Measurements from ENCODE around the gene LSAMP. TPM values are rescaled to one million over a fixed set of nuclear protein-coding genes. Genes with fewer than 3 reads are reported as not detected.

LSAMP gene
- total and polyA plus RNA-seq, 2 experiments from 2014 or later = 2.0 to 2.9 TPM

DNA sequence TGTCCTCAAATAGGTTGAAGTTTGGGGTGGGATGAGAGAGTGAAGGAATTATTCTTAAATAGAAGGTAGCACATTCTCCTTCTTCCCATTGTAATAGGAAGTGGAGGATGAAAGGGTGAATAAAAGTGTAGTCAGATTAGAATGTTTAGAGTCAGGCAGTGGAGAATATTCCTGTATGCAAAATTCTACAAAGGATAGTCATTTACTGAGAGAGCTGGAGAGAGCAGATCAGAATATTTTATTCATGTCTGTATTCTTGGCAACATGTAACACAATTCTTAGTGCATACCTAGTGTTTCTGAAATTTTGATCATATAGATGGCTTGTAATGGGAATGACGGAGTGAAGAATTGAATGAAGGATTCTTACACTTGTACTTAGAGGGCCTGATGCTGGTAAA lies 139.1 kb downstream of the LSAMP start (continued):
- TF ChIP-seq, protein P1, sequence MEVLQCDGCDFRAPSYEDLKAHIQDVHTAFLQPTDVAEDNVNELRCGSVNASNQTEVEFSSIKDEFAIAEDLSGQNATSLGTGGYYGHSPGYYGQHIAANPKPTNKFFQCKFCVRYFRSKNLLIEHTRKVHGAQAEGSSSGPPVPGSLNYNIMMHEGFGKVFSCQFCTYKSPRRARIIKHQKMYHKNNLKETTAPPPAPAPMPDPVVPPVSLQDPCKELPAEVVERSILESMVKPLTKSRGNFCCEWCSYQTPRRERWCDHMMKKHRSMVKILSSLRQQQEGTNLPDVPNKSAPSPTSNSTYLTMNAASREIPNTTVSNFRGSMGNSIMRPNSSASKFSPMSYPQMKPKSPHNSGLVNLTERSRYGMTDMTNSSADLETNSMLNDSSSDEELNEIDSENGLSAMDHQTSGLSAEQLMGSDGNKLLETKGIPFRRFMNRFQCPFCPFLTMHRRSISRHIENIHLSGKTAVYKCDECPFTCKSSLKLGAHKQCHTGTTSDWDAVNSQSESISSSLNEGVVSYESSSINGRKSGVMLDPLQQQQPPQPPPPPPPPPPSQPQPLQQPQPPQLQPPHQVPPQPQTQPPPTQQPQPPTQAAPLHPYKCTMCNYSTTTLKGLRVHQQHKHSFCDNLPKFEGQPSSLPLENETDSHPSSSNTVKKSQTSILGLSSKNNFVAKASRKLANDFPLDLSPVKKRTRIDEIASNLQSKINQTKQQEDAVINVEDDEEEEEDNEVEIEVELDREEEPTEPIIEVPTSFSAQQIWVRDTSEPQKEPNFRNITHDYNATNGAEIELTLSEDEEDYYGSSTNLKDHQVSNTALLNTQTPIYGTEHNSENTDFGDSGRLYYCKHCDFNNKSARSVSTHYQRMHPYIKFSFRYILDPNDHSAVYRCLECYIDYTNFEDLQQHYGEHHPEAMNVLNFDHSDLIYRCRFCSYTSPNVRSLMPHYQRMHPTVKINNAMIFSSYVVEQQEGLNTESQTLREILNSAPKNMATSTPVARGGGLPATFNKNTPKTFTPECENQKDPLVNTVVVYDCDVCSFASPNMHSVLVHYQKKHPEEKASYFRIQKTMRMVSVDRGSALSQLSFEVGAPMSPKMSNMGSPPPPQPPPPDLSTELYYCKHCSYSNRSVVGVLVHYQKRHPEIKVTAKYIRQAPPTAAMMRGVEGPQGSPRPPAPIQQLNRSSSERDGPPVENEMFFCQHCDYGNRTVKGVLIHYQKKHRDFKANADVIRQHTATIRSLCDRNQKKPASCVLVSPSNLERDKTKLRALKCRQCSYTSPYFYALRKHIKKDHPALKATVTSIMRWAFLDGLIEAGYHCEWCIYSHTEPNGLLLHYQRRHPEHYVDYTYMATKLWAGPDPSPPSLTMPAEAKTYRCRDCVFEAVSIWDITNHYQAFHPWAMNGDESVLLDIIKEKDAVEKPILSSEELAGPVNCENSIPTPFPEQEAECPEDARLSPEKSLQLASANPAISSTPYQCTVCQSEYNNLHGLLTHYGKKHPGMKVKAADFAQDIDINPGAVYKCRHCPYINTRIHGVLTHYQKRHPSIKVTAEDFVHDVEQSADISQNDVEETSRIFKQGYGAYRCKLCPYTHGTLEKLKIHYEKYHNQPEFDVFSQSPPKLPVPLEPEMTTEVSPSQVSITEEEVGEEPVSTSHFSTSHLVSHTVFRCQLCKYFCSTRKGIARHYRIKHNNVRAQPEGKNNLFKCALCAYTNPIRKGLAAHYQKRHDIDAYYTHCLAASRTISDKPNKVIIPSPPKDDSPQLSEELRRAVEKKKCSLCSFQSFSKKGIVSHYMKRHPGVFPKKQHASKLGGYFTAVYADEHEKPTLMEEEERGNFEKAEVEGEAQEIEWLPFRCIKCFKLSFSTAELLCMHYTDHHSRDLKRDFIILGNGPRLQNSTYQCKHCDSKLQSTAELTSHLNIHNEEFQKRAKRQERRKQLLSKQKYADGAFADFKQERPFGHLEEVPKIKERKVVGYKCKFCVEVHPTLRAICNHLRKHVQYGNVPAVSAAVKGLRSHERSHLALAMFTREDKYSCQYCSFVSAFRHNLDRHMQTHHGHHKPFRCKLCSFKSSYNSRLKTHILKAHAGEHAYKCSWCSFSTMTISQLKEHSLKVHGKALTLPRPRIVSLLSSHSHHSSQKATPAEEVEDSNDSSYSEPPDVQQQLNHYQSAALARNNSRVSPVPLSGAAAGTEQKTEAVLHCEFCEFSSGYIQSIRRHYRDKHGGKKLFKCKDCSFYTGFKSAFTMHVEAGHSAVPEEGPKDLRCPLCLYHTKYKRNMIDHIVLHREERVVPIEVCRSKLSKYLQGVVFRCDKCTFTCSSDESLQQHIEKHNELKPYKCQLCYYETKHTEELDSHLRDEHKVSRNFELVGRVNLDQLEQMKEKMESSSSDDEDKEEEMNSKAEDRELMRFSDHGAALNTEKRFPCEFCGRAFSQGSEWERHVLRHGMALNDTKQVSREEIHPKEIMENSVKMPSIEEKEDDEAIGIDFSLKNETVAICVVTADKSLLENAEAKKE (CRISPR knock-in tag; IDR thresholded peaks at IDR 0.05) = no peak
- TF ChIP-seq JUNB (IDR thresholded peaks at IDR 0.05; ENCODE audit: unreplicated experiment) = no peak

- peaks cover 12% of the 10 kb centered on the region; the same call in 2 of the 3 replicates for H3K4me1 Mint-ChIP-seq
- no peaks in the 10 kb centered on the region for H3K27me3 Mint-ChIP-seq (ENCODE audit: insufficient read depth, low read depth, poor library complexity)
- H4K20me1 ChIP-seq (replicated peaks; ENCODE audit: insufficient read depth) = no peaks in the 10 kb centered on the region
- peaks cover 6% of the 10 kb centered on the region; the same call in 1 of the 2 replicates for H3K4me1 ChIP-seq (ENCODE audit: insufficient read depth)
- H3K4me2 ChIP-seq = no peak overlapping the region
- no peaks in the 10 kb centered on the region for H3K9me3 Mint-ChIP-seq
- H3F3A ChIP-seq (replicated peaks; ENCODE audit: low read depth) = no peaks in the 10 kb centered on the region
- no peak overlapping the region for H3K4me3 Mint-ChIP-seq
- H3K27ac Mint-ChIP-seq = no peak overlapping the region
- H3K79me2 ChIP-seq (replicated peaks; ENCODE audit: insufficient read depth) = no peaks in the 10 kb centered on the region
- H3K9me2 ChIP-seq (ENCODE audit: insufficient read depth) = no peaks in the 10 kb centered on the region
- no peaks in the 10 kb centered on the region for H3K36me3 Mint-ChIP-seq (ENCODE audit: low read depth)
- no peak overlapping the region for H3K27ac ChIP-seq (ENCODE audit: low read depth)
- H2AFZ ChIP-seq = no peak overlapping the region
- no peak for DNase-seq (ENCODE audit: low spot score)
- no peak for ATAC-seq
- H3K27me3 ChIP-seq (ENCODE audit: insufficient read depth) = no peaks in the 10 kb centered on the region
- no peaks in the 10 kb centered on the region for H3K36me3 ChIP-seq (ENCODE audit: insufficient read depth)
- H3K4me3 ChIP-seq = no peak overlapping the region
- TF ChIP-seq ZNF331 (CRISPR knock-in tag; IDR thresholded peaks at IDR 0.05; ENCODE audit: low read depth) = no peak
Observed at GRCh38 chr3:116302087-116302747, 143.1 kb downstream of the LSAMP start.

DNA sequence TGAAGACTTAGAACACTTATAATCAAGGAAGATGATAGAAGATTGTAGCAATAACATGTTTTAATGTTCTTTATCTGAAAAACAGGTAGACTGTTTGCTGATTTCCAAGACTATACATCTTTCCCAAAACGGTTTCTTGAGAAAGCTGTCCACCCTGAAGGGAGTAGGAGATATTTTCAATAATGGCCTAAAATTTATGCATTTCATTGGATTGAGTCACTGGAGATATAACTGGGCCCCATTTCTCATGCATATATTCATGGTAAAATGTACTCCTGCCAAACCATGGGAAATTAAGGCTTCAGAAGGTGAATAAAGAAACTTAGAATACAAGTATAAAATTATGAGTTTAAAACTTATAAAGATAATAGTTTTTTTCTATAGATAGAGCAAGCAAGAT lies 143.9 kb downstream of the LSAMP start:
- no peaks in the 10 kb centered on the region for H3K36me3 Mint-ChIP-seq (ENCODE audit: low read depth)
- no peak overlapping the region for H3K27ac Mint-ChIP-seq
- ATAC-seq (no peak), DNase-seq (ENCODE audit: low spot score) (no peak)
- H3K79me2 ChIP-seq (replicated peaks; ENCODE audit: insufficient read depth) = no peaks in the 10 kb centered on the region
- TF ChIP-seq NANOG (IDR thresholded peaks at IDR 0.05; ENCODE audit: borderline replicate concordance) = no peak
- H3K4me1 ChIP-seq (ENCODE audit: insufficient read depth) = peaks cover 6% of the 10 kb centered on the region; the same call in 1 of the 2 replicates
- H3K4me1 Mint-ChIP-seq = peaks cover 9% of the 10 kb centered on the region; the same call in 2 of the 3 replicates
- no peak overlapping the region for H3K4me2 ChIP-seq
- H3K27me3 ChIP-seq (ENCODE audit: insufficient read depth) = no peaks in the 10 kb centered on the region
- H3K9me3 Mint-ChIP-seq = no peaks in the 10 kb centered on the region
- H3K4me3 ChIP-seq = no peak overlapping the region
- no peaks in the 10 kb centered on the region for H3K9me2 ChIP-seq (ENCODE audit: insufficient read depth)
- H4K20me1 ChIP-seq (replicated peaks; ENCODE audit: insufficient read depth) = no peaks in the 10 kb centered on the region
- H3K27me3 Mint-ChIP-seq (ENCODE audit: insufficient read depth, low read depth, poor library complexity) = no peaks in the 10 kb centered on the region
- H3K4me3 Mint-ChIP-seq = no peak overlapping the region
- no peak overlapping the region for H2AFZ ChIP-seq
- H3F3A ChIP-seq (replicated peaks; ENCODE audit: low read depth) = no peaks in the 10 kb centered on the region
- H3K36me3 ChIP-seq (ENCODE audit: insufficient read depth) = no peaks in the 10 kb centered on the region
- H3K27ac ChIP-seq (ENCODE audit: low read depth) = no peak overlapping the region
